Heart left ventricle (tissue), 16 donors: ENCODE results near the gene MET. TPM values are rescaled to one million over a fixed set of nuclear protein-coding genes. Genes with fewer than 3 reads are reported as not detected.

ENCODE experiments used
- ATAC-seq, 4 donors: fragments of 200-7000 bp; cut with Tn5 transposase; one replicate each; pipeline ENCODE4 v1.9.1; 2020 to 2022; ENCODE audit warnings: moderate library complexity in 4 of 4, mild to moderate bottlenecking in 3 of 4, moderate number of reproducible peaks in 1 of 4
- DNase-seq, 5 donors: peaks; one replicate each; pipeline ENCODE4 v3.0.0-alpha.2; 2020
- H3K27ac ChIP-seq, 12 donors: fragments of 200-600 bp; sonication (generic) in 4 of 12; one replicate each; pipeline versions ENCODE4 v1.5.0 to v1.8.0; 2016 to 2022; ENCODE audit warnings: mild to moderate bottlenecking in 2 of 12
- H3K27me3 ChIP-seq, 9 donors: fragments of 200-600 bp; sonication (generic) in 2 of 9; one replicate each; pipeline versions ENCODE4 v1.5.1 to v1.8.0; 2016 to 2022; ENCODE audit warnings: mild to moderate bottlenecking in 3 of 9
- H3K36me3 ChIP-seq, 9 donors: fragments of 200-600 bp; sonication (generic) in 2 of 9; one replicate each; pipeline versions ENCODE4 v1.5.0 to v1.8.0; 2018 to 2022; ENCODE audit warnings: mild to moderate bottlenecking in 2 of 9
- H3K4me1 ChIP-seq, 12 donors: fragments of 200-600 bp; sonication (generic) in 4 of 12; one replicate each; pipeline versions ENCODE4 v1.5.0 to v1.8.0; 2016 to 2022; ENCODE audit warnings: mild to moderate bottlenecking in 3 of 12
- H3K4me3 ChIP-seq, 12 donors: fragments of 200-600 bp; sonication (generic) in 4 of 12; one replicate each; pipeline versions ENCODE4 v1.5.0 to v1.8.0; 2017 to 2022; ENCODE audit warnings: mild to moderate bottlenecking in 9 of 12, moderate library complexity in 4 of 12
- H3K9me3 ChIP-seq, 12 donors: fragments of 200-600 bp; sonication (generic) in 4 of 12; one replicate each; pipeline versions ENCODE4 v1.5.0 to v1.8.0; 2016 to 2022; ENCODE audit warnings: mild to moderate bottlenecking in 1 of 12
- CTCF ChIP-seq, 12 donors: fragments of 200-600 bp; sonication (generic) in 4 of 12; IDR thresholded peaks; one replicate each; pipeline versions ENCODE4 v1.5.0 to v1.8.0; 2018 to 2022; ENCODE audit warnings: antibody characterized with exemption in 12 of 12, mild to moderate bottlenecking in 5 of 12
- POLR2A ChIP-seq, 2 donors: fragments of 450-650 bp; IDR thresholded peaks; one replicate each; pipeline ENCODE4 v1.6.1; 2017; ENCODE audit warnings: antibody characterized with exemption in 2 of 2, mild to moderate bottlenecking in 2 of 2, moderate library complexity in 2 of 2
- WGBS, 4 donors: extraction: QIAGEN DNeasy Blood & Tissue Kit in 2 of 4; methylation state at CpG; one replicate each; pipeline versions ENCODE4 v1.1.5 to v1.1.7; 2013 to 2018; 5-methylcytosine and 5-hydroxymethylcytosine counted together
- intact Hi-C, 10 donors: fragments of 100-400 bp; cut with DNase I; formaldehyde crosslinking; loops; one replicate each; pipeline versions ENCODE4 v1.11.1 to v1.14.2; 2022
- polyA plus RNA-seq, 2 donors: library from polyadenylated mRNA; stranded (reverse); fragments of 200-250 nt; gene quantifications; one replicate each; pipeline ENCODE4 v1.2.3, GENCODE V29; 2013
- total RNA-seq, 9 donors: library from RNA; depleted of rRNA in 2 of 9; stranded (reverse); fragments of >200 nt in 2 of 9; fragmentation: NEBNext Ultra II Directional in 3 of 9; extraction: Animal tissue kit (Norgen Biotek cat#: 25700) in 3 of 9; gene quantifications; one replicate each; pipeline versions ENCODE4 v1.1.0 to v1.2.4, GENCODE V29; 2016 to 2023
- donor health status: ischemic (EF 13 %, LVEDD 7.1; RV severe dilation, severe dysfunction).
- donor health status: healthy with polysubstance abuse.
- donor health status: DM: no; HTN: yes; CAD: no.
- donor health status: DM: no; HTN: no; CAD: no.
- donor health status: ischemic (EF 25% LVEDD 6.9; RV normal size, moderate dysfunction).
- donor health status: ischemic (EF 25% LVEDD 5.7; RV mildly dilated, moderate dysfunction).
- donor health status: healthy.
- donor health status: DM: yes; HTN: yes; CAD: no.
- donor health status: ischemic (EF 35%, LVEDD 5.7; RV mildly dilated, moderate dysfunction).
- donor health status: nonischemic (EF 11% LVEDD 7.7; RV severe dilation, severe dysfunction).
- donor health status: DM: yes; HTN: yes; CAD: no.
- donor health status: PGD.
- donor health status: ischemic (EF 29% LVEDD 5.4; RV normal size, mild dysfunction).
- donor health status: nonischemic (EF 23%, LVEDD 6.1; RV moderate dilation, normal function).

Gene MET
- total and polyA plus RNA-seq, 11 donors = 2.4 to 29.7 (median 14.3) TPM

GRCh38 chr7:116770941-116771340 is 98.9 kb downstream of the MET start:
- H3K4me3 ChIP-seq = no peak overlapping the region
- no peak for ATAC-seq
- H3K36me3 ChIP-seq = no peaks in the 10 kb centered on the region
- no peak overlapping the region for H3K27ac ChIP-seq
- intact Hi-C loops = no loop called here
- no peak for DNase-seq
- WGBS, 4 donors = 73 to 86% (median 80%) methylated on average over 1 of the region's 1 CpG
- TF ChIP-seq POLR2A (IDR thresholded peaks at IDR 0.05) = no peak
- no peak for TF ChIP-seq CTCF (IDR thresholded peaks at IDR 0.05)
- no peaks in the 10 kb centered on the region for H3K27me3 ChIP-seq
- no peaks in the 10 kb centered on the region for H3K9me3 ChIP-seq
- H3K4me1 ChIP-seq = peaks cover 0 to 6% (median 0%) of the 10 kb centered on the region in 12 donors

- no peak overlapping the region for H3K4me3 ChIP-seq
- H3K36me3 ChIP-seq = no peaks in the 10 kb centered on the region
- ATAC-seq (no peak), DNase-seq (no peak)
- H3K27ac ChIP-seq = peak overlapping the region in 1 of 12 donors; percentile 38
- TF ChIP-seq POLR2A (IDR thresholded peaks at IDR 0.05) (no peak), CTCF (IDR thresholded peaks at IDR 0.05) (no peak)
- H3K27me3 ChIP-seq = no peaks in the 10 kb centered on the region
- WGBS, 4 donors = 92 to 94% (median 92%) methylated on average over 7 of the region's 7 CpGs
- H3K9me3 ChIP-seq = no peaks in the 10 kb centered on the region
- intact Hi-C loops = no loop called here
- peaks cover 0 to 6% (median 0%) of the 10 kb centered on the region in 12 donors for H3K4me1 ChIP-seq
These were observed 99.6 kb downstream of the MET start for GRCh38 chr7:116771640-116772039.

GRCh38 chr7:116772423-116772863 is 100.4 kb downstream of the MET start:
- peak in 3 of 4 donors; percentile 13 to 53 (median 39) for ATAC-seq

More at GRCh38 chr7:116772423-116772863, 100.4 kb downstream of the MET start:
- H3K4me3 ChIP-seq = no peak overlapping the region
- H3K27ac ChIP-seq = peak overlapping the region in 2 of 12 donors; percentile 2 to 34
- TF ChIP-seq POLR2A (IDR thresholded peaks at IDR 0.05) (no peak), CTCF (IDR thresholded peaks at IDR 0.05) (no peak)
- intact Hi-C loops = no loop called here
- peaks cover 0 to 6% (median 0%) of the 10 kb centered on the region in 12 donors for H3K4me1 ChIP-seq
- no peaks in the 10 kb centered on the region for H3K27me3 ChIP-seq
- no peaks in the 10 kb centered on the region for H3K9me3 ChIP-seq
- DNase-seq = no peak
- H3K36me3 ChIP-seq = peaks cover 0 to 2% (median 0%) of the 10 kb centered on the region in 9 donors
